Measurements from ENCODE around the gene RBM11.
"Not testable (repeated sequence)": the region's sequence is repeated elsewhere in the genome, so short reads cannot be mapped to it uniquely, and the experiment has no call there.

The RBM11 gene, protein sequence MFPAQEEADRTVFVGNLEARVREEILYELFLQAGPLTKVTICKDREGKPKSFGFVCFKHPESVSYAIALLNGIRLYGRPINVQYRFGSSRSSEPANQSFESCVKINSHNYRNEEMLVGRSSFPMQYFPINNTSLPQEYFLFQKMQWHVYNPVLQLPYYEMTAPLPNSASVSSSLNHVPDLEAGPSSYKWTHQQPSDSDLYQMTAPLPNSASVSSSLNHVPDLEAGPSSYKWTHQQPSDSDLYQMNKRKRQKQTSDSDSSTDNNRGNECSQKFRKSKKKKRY

DNA sequence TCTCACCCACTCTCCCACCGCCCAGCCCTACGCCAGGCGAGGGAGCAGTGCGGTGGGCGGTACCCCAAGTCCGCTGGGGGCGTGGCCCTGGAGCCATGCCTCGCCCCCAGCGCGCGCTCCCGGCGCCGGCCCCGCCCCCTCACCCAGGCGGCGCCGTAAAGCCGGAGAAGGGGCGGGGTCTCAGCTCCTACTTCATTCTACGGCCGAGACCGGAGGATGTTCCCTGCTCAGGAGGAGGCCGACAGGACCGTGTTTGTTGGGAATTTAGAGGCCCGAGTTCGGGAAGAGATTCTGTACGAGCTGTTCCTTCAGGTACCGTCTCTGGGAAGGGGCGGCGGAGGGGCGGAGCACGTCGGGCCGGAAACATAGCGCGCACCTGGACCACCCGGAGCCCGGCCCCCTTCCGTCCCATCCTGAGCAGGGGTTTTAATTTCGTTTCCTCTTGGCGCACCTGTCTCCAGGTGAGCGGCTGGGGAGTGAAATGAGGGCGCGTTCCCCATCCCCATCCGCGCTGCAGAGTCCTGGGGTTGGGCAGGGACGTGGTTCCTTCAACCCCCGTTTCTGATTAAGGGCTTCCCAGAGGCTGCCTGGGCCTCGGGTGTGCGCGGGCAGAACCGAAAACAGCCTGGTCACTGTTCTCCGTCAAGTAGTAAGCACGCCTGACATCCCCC, at the start of gene RBM11:
RBM11 (plus strand) TSS at position 187 of the 671 bp plus-strand sequence; CDS start at position 217, 30 bp downstream.
- DNase-seq, result peak; percentile 66

DNA sequence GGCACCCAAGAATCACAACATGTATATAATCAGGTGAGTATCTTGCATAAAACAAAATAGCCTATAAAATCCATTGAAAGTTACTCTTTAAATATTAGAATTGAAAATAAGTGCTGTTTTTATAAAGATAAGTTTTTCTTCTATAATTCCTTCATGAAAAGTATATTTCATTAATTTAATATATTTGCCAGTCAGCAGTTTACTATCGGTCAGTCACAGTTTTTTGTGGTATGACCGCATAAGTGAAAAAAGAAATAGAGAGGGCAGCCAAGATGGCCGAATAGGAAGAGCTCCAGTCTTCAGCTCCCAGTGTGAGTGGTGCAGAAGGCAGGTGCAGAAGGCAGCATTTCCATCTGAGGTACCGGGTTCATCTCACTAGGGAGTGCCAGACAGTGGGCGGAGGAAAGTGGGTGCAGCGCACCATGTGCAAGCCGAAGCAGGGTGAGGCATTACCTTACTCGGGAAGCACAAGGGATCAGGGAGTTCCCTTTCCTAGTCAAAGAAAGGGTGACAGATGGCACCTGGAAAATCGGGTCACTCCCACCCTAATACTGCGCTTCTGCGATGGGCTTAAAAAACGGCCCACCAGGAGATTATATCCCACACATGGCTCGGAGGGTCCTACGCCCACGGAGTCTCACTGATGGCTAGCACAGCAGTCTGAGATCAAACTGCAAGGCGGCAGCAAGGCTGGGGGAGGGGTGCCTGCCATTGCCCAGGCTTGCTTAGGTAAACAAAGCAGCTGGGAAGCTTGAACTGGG, 49.3 kb upstream of the RBM11 start:
- not testable (repeated sequence) for DNase-seq

DNA sequence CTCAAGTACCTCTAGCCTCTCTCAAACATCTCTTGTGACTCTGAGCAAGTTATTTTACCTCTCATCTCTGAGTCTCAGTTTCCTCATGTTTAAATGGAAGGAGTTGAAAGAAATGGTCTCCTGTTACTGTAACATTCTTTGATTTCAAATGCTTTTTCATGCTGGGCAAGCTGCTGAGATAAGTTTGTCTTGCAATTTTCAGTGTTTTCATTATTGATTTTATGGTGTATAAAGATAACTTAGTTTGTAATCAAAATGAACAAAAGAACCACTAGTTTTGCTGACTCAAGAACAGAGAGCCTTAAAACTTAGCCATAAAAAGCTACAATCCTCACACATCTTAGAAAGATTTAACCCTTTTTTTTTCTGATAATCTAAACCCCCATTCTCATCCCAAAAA, 9.7 kb upstream of the RBM11 start:
- DNase-seq, result no peak

DNA sequence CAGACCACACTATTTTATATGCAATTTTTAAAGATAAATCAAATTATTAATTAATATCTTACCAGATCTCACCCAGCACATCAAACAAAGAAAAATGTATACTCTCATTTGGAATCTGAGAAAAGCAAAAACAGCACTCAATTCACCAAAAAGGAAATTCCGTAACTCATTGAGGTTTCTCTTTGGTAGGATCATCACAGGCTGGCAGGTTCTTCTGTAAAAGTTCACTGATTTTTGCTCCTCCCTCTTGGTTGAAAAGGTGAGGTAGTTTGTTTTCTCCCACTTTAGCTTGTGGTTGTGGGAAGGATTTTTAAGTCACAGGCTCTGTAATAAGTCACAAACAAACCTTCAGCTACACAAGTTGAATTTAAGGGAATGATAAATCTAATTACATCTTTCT, 5.2 kb upstream of the RBM11 start, which contains the start of gene LIPI:
LIPI (minus strand) TSS at position 218 of the 400 bp plus-strand sequence; CDS start at position 108, 110 bp downstream.
- DNase-seq, result no peak

DNA sequence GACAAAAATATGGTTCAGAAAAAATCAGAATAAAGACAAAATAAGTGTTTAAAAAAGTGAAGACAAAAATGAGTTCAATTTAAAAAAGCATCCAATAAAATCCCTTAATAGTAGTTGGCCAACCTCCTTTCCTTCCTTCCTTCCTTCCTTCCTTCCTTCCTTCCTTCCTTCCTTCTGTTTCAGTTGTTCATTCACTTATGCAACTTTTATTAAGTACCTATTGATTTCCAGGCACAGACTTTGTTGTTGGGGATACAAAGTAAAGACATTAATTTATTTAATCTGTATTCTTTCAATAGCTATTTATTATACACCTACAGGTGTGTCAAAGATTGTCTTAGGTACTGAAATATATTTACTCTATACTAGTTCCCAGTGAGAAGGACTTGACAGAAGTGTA, 2.8 kb upstream of the RBM11 start:
- DNase-seq, result no peak

DNA sequence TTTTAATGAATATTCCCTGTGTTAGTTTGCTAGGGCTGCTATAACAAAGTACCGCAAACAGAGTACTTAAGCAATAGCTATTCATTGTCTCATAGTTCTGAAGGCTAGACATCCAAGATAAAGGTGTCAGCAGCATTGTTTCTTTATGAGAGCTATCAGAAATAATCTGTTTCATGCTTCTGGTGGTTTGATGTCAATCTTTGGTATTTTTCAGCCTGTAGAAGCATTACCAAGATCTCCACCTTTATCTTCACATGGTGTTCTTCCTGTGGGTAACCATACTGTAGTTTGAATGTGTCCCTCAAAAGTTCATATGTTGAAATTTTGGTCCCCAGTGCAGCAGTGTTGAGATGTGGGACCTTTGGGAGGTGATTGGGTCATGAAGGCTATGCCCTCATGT, 7.4 kb downstream of the RBM11 start:
- no peak for DNase-seq

DNA sequence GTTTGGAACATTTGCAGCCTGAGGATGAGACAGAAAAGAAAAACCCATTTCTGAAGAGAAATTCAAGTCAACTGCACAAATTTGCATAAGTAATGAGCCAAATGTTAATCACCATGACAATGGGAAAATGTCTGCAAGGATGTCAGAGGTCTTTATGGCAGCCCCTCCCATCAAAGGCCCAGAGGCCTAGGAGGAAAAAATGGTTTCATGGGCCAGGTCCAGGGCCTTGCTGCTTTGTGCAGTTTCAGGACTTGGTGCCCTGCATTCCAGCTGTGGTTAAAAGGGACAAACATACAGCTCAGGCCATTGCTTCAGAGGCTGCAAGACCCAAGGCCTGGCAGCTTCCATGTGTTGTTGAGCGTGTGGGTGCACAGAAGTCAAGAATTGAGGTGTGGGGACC, 13.4 kb downstream of the RBM11 start:
- DNase-seq, result no peak

DNA sequence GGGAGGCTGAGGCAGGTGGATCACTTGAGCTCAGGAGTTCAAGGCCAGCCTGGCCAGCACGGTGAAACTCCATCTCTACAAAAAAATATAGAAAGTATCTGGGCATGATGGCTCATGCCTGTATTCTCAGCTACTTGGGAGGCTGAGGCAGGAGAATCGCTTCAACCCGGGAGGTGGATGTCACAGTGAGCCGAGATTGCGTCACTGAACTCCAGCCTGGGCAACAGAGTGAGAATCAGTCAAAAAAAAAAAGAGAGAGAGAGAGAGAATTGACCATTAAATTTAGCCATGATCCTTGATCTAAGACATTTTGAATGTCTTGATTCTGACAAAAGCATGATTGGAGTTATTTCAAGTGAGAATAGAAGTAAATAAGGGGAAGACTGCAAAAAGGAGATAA, 19.1 kb downstream of the RBM11 start:
- DNase-seq, result no peak

DNA sequence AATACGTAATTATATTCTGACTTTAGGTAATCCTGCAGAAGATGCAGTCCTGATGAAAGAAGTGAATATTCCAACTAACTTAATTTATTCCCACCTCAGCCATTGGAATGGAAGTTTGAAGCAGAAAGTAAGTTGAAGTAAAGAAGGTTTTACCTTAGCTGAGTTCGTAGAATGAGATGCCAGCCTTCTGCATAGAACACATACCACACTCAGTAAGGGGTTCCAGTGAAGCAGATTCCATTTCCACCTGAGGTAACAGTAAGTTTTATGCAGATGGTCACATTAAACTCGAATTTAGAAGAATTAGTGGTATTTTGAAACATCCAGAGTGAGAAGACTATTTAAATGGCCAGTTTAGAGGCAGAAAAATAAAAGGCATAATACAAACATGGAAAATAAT, 20.2 kb downstream of the RBM11 start:
- DNase-seq, result no peak

DNA sequence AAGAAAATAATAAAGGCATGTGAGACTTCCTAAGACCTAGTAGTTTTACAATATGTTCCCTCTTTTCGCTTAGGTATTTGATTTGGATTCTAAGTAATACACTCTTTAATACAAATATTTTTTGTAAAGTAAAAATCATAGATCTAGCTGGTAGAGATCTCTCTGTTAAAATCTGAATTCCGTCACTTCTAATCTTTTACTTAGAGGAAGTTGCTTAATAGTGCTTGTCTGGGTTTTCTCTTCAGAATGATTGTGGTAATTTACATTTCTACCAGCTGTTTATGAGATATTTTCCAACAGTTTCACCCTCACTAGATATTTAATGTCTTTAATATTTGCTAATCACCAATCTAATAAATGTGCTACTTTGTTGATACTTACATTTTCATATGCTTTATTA, 23.3 kb downstream of the RBM11 start:
- DNase-seq, result no peak

DNA sequence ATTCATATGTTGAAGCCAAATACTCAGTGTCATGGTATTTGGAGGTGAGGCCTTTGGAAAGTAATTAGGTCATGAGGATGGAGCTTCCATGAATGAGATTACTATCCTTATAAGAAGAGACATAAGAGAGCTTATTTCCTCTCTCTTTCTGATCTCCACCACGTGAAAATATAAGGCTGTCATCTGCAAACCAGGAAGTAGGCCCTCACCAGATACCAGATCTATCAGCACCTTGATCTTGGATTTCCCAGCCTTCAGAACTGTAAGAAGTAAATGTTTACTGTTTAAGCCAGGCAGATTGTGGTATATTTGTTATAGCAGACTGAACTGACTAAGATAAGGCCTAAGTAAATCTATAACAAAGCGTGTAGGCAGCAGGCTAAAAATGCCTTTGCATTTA, 25.3 kb downstream of the RBM11 start:
- no peak for DNase-seq

DNA sequence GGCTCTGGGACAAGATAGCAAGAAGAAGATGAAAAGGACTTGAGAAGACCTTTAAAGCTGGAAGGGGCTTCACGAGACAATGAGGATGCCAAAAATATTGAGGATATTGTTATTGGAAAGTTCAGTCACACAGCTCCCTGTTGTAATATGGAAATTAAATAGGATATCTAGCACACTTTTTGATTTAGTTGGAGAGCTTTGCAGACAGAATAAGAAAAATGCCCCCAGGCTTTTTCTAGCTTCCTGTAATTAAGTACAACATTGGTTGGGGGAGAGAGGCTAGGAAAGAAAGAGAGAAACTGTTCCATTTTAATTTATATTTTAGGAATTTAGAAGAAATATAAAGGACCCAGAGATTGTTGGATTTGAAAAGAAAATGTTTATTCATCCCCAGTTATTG, 27.5 kb downstream of the RBM11 start:
- no peak for DNase-seq

DNA sequence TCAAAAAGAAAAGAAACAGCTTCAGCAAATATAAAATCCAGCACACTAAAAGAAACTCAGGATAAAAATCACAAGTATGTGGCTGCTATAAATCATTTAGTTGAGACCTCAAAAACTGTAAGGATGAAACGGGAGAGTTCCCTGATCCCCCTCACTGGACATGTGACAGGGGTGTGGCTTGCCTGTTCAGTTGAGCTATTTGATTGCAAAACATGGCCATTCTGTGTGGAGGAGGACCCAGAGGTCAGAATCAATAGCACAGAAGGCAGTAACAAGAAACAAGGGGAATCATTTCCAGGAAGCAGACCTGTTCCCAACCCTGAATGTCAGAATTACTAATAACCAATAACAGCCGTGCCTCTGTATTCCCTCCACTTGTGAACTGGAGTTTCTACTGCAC, 27.9 kb downstream of the RBM11 start:
- DNase-seq, result no peak

DNA sequence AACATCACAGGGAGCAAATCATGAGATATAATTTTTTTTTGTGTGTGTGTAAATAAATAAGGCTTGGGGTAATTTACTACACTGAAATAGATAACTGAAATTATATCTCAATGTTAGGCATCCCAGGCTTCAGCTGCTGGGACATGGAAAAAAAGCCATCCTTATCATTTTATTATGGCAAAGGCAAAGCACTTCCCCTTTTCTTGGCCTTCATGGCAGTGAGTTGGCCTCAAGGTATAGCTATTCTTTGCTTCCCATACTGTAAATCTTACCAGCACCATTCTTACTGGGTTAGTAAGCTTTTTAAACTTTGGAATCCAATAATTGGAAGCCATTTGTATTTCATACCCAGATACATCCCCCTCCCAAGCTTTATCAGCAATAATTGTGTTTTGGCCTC, 29.0 kb downstream of the RBM11 start:
- no peak for DNase-seq

DNA sequence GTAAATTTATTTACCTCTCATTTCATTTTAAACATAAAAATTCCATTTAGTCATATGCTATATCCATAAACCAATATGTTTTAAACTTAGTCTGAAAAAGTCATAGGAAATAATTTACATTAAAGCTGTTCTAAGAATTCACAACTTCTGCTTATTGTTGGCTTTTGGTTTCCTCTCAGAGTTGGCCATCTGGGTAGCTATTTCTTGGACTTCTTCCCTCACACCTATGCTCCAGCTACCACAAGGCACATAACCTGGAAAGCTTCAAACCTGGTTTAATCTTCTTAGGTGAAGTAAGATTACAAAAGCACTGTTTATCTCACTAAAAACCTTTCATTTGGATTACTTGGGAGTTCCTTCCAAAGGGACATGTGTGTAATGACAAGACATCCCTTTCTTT, 29.8 kb downstream of the RBM11 start:
- no peak for DNase-seq

DNA sequence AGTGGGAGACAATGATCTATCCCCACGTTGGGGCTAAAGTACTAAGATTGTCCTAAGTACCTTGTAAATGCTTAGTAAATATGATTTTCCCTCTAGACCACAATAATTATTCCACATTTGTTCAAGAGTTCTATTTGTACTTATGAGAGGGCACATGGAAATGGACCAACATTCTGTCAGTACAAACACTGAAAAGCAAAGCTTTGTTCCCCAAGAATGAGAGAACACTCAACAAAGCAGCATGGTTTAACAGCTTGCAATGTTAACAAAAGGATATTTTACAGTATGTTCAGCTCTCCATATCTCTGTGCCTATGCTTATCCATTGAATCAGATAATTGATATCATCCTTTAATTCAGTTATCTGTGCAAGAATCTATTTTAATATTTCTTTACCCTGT, 35.4 kb downstream of the RBM11 start:
- no peak for DNase-seq

DNA sequence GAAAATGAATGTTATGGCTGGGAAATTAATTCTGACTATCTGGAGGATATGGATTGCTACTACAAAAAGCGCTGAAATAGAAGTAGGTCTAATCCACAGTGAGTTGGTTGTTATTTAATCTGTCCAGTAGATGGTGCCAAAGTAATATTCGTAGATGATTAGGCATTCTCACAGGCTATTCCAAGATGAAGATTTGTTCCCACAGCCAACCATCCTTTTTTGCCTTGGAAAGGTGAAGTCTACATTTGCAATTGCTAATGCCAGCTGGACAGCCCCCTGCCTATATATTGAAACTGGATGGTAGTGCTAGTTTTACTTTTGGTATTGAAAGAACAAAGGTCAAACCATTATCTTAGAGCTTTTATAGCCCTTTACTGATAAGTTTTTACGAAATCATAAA, 43.8 kb downstream of the RBM11 start:
- no peak for DNase-seq

DNA sequence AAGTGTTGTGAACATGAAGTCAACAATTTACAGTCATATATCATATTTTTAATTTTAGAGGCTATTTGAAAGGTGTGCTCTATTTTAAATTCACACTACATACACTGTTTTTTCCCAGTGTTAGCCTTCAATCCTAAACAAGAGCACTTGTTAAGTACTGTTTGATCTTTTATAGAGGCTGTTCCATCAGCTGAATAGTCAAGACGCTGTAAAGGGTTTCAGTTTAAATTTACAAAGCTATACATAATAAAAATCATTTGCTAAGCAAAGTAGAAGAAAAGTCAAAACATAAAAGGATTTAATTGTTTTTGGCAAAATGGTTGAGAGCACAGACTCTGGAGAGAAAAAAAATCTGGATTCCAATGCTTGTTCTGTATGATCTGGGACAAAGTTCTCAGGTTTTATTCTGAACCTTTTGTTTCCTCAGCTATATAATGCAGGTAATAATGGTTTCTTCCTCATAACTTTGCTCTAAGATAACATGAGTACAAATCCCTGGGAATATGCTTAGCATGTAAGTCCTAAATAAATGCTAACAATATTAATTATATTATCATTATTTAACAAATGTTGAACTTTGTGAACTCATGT, 44.3 kb downstream of the RBM11 start:
- no peak for DNase-seq

DNA sequence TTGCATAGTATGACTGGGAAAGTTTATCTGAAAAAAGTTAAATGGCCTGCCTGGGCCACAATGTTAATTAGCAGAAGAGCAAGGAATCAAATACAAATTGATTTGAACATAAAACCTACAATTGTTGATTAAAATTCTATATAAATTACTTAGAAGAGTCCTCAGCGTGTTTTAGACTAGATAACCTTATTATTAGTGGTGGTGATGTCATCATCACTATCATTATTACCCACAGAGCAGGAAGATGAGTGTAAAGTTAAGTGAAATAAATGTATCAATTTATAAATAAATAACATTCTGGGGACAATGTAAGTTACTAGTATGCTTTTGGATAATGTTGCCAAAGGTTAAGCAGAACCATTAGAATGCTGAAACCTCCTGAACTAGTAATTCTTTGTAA, 46.1 kb downstream of the RBM11 start:
- no peak for DNase-seq

DNA sequence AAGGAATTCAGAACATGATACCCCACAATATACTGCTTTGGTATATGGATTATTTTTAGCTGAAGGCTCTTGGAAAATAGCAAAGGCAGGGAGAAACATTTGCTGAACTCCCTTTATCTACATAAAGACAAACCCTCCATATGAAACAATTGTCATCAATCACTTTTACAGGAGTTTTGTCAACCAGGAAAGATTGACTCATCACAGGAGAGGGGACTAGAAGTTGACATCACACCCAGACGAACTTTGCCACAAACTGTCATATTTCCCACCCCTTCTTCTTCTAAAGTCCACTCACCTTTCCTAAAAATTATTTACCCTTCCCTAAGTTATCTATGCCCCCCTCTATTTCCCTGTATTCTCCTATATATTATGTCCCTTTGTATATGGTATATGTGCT, 47.9 kb downstream of the RBM11 start:
- DNase-seq, result no peak

DNA sequence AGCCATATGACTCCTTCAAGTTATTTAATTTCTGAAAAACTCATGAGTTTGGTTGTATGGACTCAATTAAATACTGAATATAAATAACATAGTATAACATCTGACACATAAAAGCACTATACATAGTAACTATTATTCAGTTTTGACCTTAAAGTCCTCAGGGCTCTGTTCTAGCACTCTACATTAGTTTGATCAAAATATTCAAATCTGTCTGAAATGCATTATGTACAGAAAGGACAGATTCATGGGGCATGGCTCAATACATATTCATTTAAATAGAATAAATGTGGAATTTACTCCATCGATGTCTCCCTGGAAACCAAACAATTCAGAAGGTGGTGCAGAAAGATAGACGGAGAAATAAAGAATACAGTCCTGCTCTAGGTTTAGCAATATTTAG, 49.1 kb downstream of the RBM11 start:
- DNase-seq, result no peak

DNA sequence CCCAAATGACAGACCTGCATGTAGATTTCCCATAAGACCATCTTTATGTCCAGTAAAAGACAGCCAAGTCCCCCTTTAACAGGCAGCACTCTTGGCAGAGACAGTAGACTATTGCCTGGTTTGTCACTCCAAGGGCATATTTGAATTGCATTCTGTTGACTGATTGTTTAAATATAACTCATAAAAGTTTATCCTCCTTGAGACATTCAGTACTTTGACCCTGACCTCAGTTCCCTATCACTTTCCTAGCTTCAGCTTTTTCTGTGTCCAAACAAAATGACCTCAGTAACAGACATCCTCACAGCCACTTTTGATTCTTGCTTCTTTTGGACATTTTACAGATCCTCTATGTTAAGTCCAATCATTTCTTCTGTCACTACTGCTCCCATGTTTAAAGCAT, 51.1 kb downstream of the RBM11 start:
- no peak for DNase-seq

DNA sequence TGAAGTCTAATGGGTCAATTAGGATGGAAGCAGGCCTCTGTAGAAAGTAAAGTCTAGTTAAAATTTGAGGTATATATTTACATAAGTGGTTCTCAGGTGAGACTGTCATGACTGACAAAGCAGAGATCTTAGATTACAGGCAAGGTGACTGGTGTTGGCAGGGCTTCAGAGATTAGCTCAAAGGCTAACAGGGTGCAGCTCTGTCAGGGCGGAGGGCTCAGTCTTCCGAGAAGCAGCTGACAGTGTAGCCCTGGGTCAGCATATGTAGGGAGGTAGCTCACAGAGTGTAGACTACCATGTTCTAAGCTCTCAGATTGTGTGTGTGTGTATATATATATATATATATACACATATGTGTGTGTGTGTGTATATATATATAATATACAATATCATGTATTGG, 54.7 kb downstream of the RBM11 start:
- no peak for DNase-seq

DNA sequence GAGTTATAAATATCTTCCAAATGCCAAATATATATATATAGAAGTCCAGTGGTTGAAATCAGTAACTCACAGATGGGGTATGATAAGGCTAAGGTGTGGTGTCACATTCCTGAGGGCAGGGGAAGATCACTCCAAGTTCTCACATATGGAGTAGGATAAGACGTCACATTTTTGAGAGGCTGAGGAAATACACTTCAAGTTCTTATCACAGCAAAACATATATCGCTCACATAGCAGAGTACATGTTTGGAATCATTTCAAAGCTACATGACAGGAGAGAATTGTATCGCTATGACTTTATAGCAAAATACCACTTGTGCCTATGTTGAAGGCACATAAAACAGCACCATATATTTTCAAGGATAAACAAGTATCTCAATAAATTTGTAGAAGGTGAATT, 55.1 kb downstream of the RBM11 start:
- no peak for DNase-seq
